Measurements from ENCODE around the gene CYP26B1. TPM values are rescaled to one million over a fixed set of nuclear protein-coding genes. Genes with fewer than 3 reads are reported as not detected.

The CYP26B1 gene
- total RNA-seq, 1 experiment from 2014 or later, result 1.7 TPM

- peaks cover 6% of the 10 kb centered on the region for H3K9me3 ChIP-seq
- H3K4me1 ChIP-seq, result peaks cover 36% of the 10 kb centered on the region
- Mint-ChIP-seq H3K9me3 (ENCODE audit: unreplicated experiment) (no peaks in the 10 kb centered on the region), H3K36me3 (ENCODE audit: insufficient read depth, unreplicated experiment) (no peaks in the 10 kb centered on the region), H3K4me1 (ENCODE audit: low read depth, unreplicated experiment) (peaks cover 8% of the 10 kb centered on the region), H3K4me3 (ENCODE audit: unreplicated experiment) (no peak overlapping the region), H3K27ac (ENCODE audit: unreplicated experiment) (no peak overlapping the region), H3K27me3 (ENCODE audit: insufficient read depth, unreplicated experiment) (peaks cover 14% of the 10 kb centered on the region)
- DNase-seq, result peak in 1 of 2 experiments; percentile 38
- intact Hi-C loops (cut with micrococcal nuclease; ENCODE audit: unreplicated experiment), result no loop called here
- POLR2A ChIA-PET, result no interaction called here
- H3K27me3 ChIP-seq (replicated peaks; ENCODE audit: control insufficient read depth, insufficient read depth, low read length), result peaks cover 6% of the 10 kb centered on the region
- TF ChIP-seq CTCF (IDR thresholded peaks at IDR 0.05; ENCODE audit: insufficient read depth in 1 of 2, low read depth in 1 of 2, low read length in 1 of 2, severe bottlenecking in 1 of 2, unreplicated experiment in 1 of 2), result no peak
- CTCF ChIA-PET, result no interaction called here
- H3K36me3 ChIP-seq (ENCODE audit: control insufficient read depth, insufficient read depth, low read length), result no peaks in the 10 kb centered on the region
- no TSS peak for BruUV-seq (replicated peaks)
- H3K4me3 ChIP-seq (ENCODE audit: low read depth, low read length), result peak overlapping the region; percentile 13; the same call in 1 of the 2 replicates
Observed at GRCh38 chr2:72142570-72143440, 4.9 kb downstream of the CYP26B1 start.

- H3K4me1 ChIP-seq, result peaks cover 32% of the 10 kb centered on the region
- H3K9me3 Mint-ChIP-seq (ENCODE audit: unreplicated experiment), result no peaks in the 10 kb centered on the region
- peaks cover 4% of the 10 kb centered on the region for H3K27me3 ChIP-seq (replicated peaks; ENCODE audit: control insufficient read depth, insufficient read depth, low read length)
- peaks cover 13% of the 10 kb centered on the region for H3K27me3 Mint-ChIP-seq (ENCODE audit: insufficient read depth, unreplicated experiment)
- DNase-seq, result peak in 1 of 2 experiments; percentile 28
- no peak overlapping the region for H3K4me3 ChIP-seq (ENCODE audit: low read depth, low read length)
- no peak overlapping the region for H3K4me3 Mint-ChIP-seq (ENCODE audit: unreplicated experiment)
- H3K9me3 ChIP-seq, result peaks cover 6% of the 10 kb centered on the region
- TF ChIP-seq CTCF (IDR thresholded peaks at IDR 0.05; ENCODE audit: insufficient read depth in 1 of 2, low read depth in 1 of 2, low read length in 1 of 2, severe bottlenecking in 1 of 2, unreplicated experiment in 1 of 2), result no peak
- H3K4me1 Mint-ChIP-seq (ENCODE audit: low read depth, unreplicated experiment), result peaks cover 13% of the 10 kb centered on the region
- no peaks in the 10 kb centered on the region for H3K36me3 ChIP-seq (ENCODE audit: control insufficient read depth, insufficient read depth, low read length)
- H3K36me3 Mint-ChIP-seq (ENCODE audit: insufficient read depth, unreplicated experiment), result no peaks in the 10 kb centered on the region
- no peak overlapping the region for H3K27ac Mint-ChIP-seq (ENCODE audit: unreplicated experiment)
- ChIA-PET CTCF (no interaction called here), POLR2A (no interaction called here)
- no TSS peak for BruUV-seq (replicated peaks)
- intact Hi-C loops (cut with micrococcal nuclease; ENCODE audit: unreplicated experiment), result no loop called here
Observed at GRCh38 chr2:72141881-72142451, 5.7 kb downstream of the CYP26B1 start.

- TF ChIP-seq CTCF (IDR thresholded peaks at IDR 0.05; ENCODE audit: insufficient read depth in 1 of 2, low read depth in 1 of 2, low read length in 1 of 2, severe bottlenecking in 1 of 2, unreplicated experiment in 1 of 2), result no peak
- DNase-seq, result peak in 1 of 2 experiments; percentile 16
- Histone ChIP-seq H3K4me3 (ENCODE audit: low read depth, low read length) (no peak overlapping the region), H3K9me3 (no peaks in the 10 kb centered on the region), H3K36me3 (ENCODE audit: control insufficient read depth, insufficient read depth, low read length) (no peaks in the 10 kb centered on the region), H3K4me1 (peaks cover 23% of the 10 kb centered on the region), H3K27me3 (replicated peaks; ENCODE audit: control insufficient read depth, insufficient read depth, low read length) (no peaks in the 10 kb centered on the region; the same call in 1 of the 2 replicates)
- Mint-ChIP-seq H3K27me3 (ENCODE audit: insufficient read depth, unreplicated experiment) (peaks cover 5% of the 10 kb centered on the region), H3K27ac (ENCODE audit: unreplicated experiment) (no peak overlapping the region), H3K9me3 (ENCODE audit: unreplicated experiment) (no peaks in the 10 kb centered on the region), H3K4me3 (ENCODE audit: unreplicated experiment) (no peak overlapping the region), H3K36me3 (ENCODE audit: insufficient read depth, unreplicated experiment) (no peaks in the 10 kb centered on the region), H3K4me1 (ENCODE audit: low read depth, unreplicated experiment) (peaks cover 7% of the 10 kb centered on the region)
- ChIA-PET CTCF (no interaction called here), POLR2A (no interaction called here)
- intact Hi-C loops (cut with micrococcal nuclease; ENCODE audit: unreplicated experiment), result no loop called here
- BruUV-seq (replicated peaks), result no TSS peak
Observed at GRCh38 chr2:72141032-72141645, 6.5 kb downstream of the CYP26B1 start.
